Fibroblast of lung (primary cell): ENCODE data around the gene PAFAH1B1. TPM values are rescaled to one million over a fixed set of nuclear protein-coding genes. Genes with fewer than 3 reads are reported as not detected.

Source experiments
- DNase-seq, 2 donors: peaks; one replicate each; pipeline versions ENCODE4 v3.0.0 to v3.0.0-alpha.2; 2010; ENCODE audit warnings: low read depth in 2 of 2
- H2AFZ ChIP-seq: 2 replicates; pipeline ENCODE4 v1.5.1; 2012; ENCODE audit warnings: low read length, control low read depth, inconsistent platforms
- H3K27ac ChIP-seq: 2 replicates; pipeline ENCODE4 v1.5.1; 2011; ENCODE audit warnings: low read length, control low read depth; ENCODE audit not compliant: insufficient read depth
- H3K27me3 ChIP-seq: 2 replicates; pipeline ENCODE4 v1.5.1; 2011; ENCODE audit warnings: mild to moderate bottlenecking, low read length; ENCODE audit not compliant: control insufficient read depth, insufficient read depth
- H3K36me3 ChIP-seq: 2 replicates; pipeline ENCODE4 v1.5.1; 2011; ENCODE audit warnings: low read length; ENCODE audit not compliant: control insufficient read depth, insufficient read depth
- H3K4me1 ChIP-seq: 2 replicates; pipeline ENCODE4 v1.5.1; 2011; ENCODE audit warnings: low read length; ENCODE audit not compliant: control insufficient read depth, insufficient read depth; ENCODE audit errors: extremely low read depth
- H3K4me2 ChIP-seq: 2 replicates; pipeline ENCODE4 v1.5.1; 2011; ENCODE audit warnings: low read length, control low read depth; ENCODE audit not compliant: insufficient read depth; ENCODE audit errors: extremely low read depth
- H3K4me3 ChIP-seq, 4 experiments: fragments of 200-600 bp in 1 of 4; sonication (generic) in 1 of 4; replicated peaks in 1 of 4; 2 replicates each; pipeline ENCODE4 v1.5.1; 2011 to 2016; ENCODE audit warnings: low read length in 4 of 4, low read depth in 3 of 4, mild to moderate bottlenecking in 3 of 4, control low read depth in 2 of 4, inconsistent platforms in 1 of 4, mixed read lengths in 1 of 4; ENCODE audit not compliant: insufficient read depth in 1 of 4; ENCODE audit errors: control extremely low read depth in 1 of 4
- H3K79me2 ChIP-seq: 2 replicates; pipeline ENCODE4 v1.5.1; 2012; ENCODE audit warnings: mild to moderate bottlenecking, low read length, inconsistent platforms; ENCODE audit not compliant: control insufficient read depth, insufficient read depth
- H3K9ac ChIP-seq: 2 replicates; pipeline ENCODE4 v1.5.1; 2011; ENCODE audit warnings: mild to moderate bottlenecking, low read length, control low read depth; ENCODE audit not compliant: insufficient read depth
- H3K9me3 ChIP-seq: 2 replicates; pipeline ENCODE4 v1.5.1; 2012; ENCODE audit warnings: low read depth, low read length; ENCODE audit not compliant: control insufficient read depth, insufficient read depth
- H4K20me1 ChIP-seq: 2 replicates; pipeline ENCODE4 v1.5.1; 2011; ENCODE audit warnings: low read length; ENCODE audit not compliant: control insufficient read depth, insufficient read depth; ENCODE audit errors: extremely low read depth
- EZH2 ChIP-seq: IDR thresholded peaks from 2 replicates; pipeline ENCODE4 v1.5.1; 2012; ENCODE audit warnings: low read length, control low read depth, mild to moderate bottlenecking; ENCODE audit errors: missing control alignments
- polyA plus RNA-seq, 2 donors: library from polyadenylated mRNA; depleted of rRNA in 1 of 2; stranded (reverse) in 1 of 2; unstranded in 1 of 2; fragments of >200 nt; gene quantifications; 2 replicates each; pipeline ENCODE4 v1.2.1, GENCODE V29; 2011 to 2012; ENCODE audit warnings: missing spikeins in 1 of 2
- total RNA-seq: library from RNA; depleted of rRNA; stranded (reverse); fragments of >200 nt; gene quantifications from 2 replicates; pipeline ENCODE4 v1.2.1, GENCODE V29; 2014
- TF ChIP-seq, protein P1 (sequence below), 2 donors: IDR thresholded peaks in 1 of 2; conservative IDR thresholded peaks in 1 of 2; 1 replicate in 1 of 2; 2 replicates in 1 of 2; pipeline ENCODE4 v1.5.1; 2011 to 2012; ENCODE audit warnings: low read length in 2 of 2, control low read depth in 1 of 2, inconsistent platforms in 1 of 2, low read depth in 1 of 2, mild to moderate bottlenecking in 1 of 2

The PAFAH1B1 gene
- total and polyA plus RNA-seq, 2 donors (not counting 1 experiment from before 2014, with no cell fraction given), result 107 to 108 TPM

DNA sequence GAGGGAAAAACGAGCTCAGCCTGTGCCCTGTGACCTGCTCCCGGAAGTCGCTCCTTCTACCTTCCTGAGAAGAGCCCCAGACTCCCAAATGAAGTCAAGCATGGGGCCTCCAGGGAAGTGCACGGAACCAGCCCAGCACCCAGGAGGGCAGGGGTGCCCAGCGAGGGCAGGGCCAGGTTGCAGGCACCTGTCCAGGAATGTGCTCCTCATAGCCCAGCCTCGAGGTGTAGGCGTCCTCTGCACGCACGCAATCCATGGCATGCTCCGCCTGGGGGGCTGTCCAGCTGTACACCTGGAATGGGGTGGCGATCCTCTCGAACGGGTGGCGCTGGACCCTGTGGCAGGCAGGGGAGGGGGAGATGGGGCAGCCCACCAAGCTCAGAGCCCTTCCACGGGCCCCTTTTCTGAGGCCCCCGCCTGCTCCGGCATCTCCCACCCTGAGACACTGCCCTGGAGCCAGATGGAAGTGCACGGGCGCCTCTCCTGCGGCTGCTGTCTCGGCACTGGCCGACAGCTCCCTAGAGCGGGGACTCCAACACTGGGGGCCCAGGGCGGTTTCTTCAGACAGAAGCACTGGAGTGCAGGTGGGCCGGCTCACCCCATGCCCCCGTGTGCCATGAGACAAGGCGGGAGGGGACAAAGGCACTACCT lies 107.2 kb downstream of the PAFAH1B1 start:
- no peak for TF ChIP-seq EZH2
- TF ChIP-seq, protein P1, sequence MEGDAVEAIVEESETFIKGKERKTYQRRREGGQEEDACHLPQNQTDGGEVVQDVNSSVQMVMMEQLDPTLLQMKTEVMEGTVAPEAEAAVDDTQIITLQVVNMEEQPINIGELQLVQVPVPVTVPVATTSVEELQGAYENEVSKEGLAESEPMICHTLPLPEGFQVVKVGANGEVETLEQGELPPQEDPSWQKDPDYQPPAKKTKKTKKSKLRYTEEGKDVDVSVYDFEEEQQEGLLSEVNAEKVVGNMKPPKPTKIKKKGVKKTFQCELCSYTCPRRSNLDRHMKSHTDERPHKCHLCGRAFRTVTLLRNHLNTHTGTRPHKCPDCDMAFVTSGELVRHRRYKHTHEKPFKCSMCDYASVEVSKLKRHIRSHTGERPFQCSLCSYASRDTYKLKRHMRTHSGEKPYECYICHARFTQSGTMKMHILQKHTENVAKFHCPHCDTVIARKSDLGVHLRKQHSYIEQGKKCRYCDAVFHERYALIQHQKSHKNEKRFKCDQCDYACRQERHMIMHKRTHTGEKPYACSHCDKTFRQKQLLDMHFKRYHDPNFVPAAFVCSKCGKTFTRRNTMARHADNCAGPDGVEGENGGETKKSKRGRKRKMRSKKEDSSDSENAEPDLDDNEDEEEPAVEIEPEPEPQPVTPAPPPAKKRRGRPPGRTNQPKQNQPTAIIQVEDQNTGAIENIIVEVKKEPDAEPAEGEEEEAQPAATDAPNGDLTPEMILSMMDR (conservative IDR thresholded peaks at IDR 0.05 in 1 of 2, IDR thresholded peaks at IDR 0.05 in 1 of 2; ENCODE audit: low read depth in 1 of 2, low read length in 2 of 2), result no peak
- peaks cover 3% of the 10 kb centered on the region for H4K20me1 ChIP-seq
- H3K9ac ChIP-seq, result no peak overlapping the region
- no peak overlapping the region for H3K4me3 ChIP-seq
- no peak overlapping the region for H3K27ac ChIP-seq
- H3K4me1 ChIP-seq, result peaks cover 3% of the 10 kb centered on the region
- H3K27me3 ChIP-seq, result no peaks in the 10 kb centered on the region
- peaks cover 17% of the 10 kb centered on the region for H3K79me2 ChIP-seq
- no peaks in the 10 kb centered on the region for H3K9me3 ChIP-seq
- no peak for DNase-seq
- H2AFZ ChIP-seq, result no peak overlapping the region
- no peak overlapping the region for H3K4me2 ChIP-seq
- peaks cover 26% of the 10 kb centered on the region for H3K36me3 ChIP-seq

DNA sequence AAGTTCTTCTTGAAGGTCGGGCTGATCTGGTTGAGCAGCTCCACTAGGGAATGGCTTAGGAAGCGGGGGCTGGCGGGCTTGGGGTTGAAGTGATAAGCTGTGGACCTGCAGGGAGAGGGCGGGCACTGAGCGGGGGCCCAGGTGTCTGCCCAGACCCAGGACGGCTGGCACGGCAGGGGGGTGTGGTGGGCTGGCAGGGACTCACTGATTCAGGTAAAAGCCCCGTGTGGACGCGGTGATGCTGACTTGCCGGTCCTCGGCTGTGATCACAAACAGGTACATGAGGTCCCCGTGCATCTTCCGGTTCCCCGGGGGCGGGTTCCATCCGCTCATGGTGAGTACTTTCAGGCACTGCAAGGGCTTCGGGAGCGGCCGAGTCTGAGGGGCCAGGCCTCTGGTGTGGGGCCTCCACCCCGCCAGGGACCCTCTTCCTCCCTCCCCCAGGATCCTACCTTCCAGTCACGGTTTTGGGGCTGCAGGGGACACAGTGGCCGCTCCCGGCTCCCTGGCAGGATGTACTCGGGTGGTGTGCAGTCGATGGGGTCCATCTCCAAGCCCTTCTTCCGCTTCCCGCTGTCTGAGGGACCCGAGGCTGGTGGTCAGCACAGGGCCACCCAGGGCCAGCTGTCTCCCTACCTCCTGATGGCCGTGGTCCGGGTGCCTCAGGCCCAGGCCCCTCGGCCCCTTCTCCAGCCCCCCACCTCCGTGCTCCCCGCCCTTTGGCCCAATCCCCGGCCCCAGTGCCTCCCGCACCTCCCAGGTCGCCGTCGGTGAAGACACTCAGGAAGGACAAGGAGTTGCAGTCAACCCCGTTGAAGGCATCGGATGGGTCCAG lies 107.9 kb downstream of the PAFAH1B1 start:
- peaks cover 7% of the 10 kb centered on the region for H3K4me1 ChIP-seq
- no peak overlapping the region for H2AFZ ChIP-seq
- no peak overlapping the region for H3K4me2 ChIP-seq
- H3K4me3 ChIP-seq, result no peak overlapping the region
- H3K9ac ChIP-seq, result no peak overlapping the region
- H3K27me3 ChIP-seq, result no peaks in the 10 kb centered on the region
- TF ChIP-seq, protein P1 (conservative IDR thresholded peaks at IDR 0.05 in 1 of 2, IDR thresholded peaks at IDR 0.05 in 1 of 2; ENCODE audit: low read depth in 1 of 2, low read length in 2 of 2), result no peak
- no peak for TF ChIP-seq EZH2
- H3K27ac ChIP-seq, result no peak overlapping the region
- peaks cover 26% of the 10 kb centered on the region for H3K36me3 ChIP-seq
- H3K79me2 ChIP-seq, result peaks cover 25% of the 10 kb centered on the region
- H3K9me3 ChIP-seq, result no peaks in the 10 kb centered on the region
- peaks cover 3% of the 10 kb centered on the region for H4K20me1 ChIP-seq
- no peak for DNase-seq

DNA sequence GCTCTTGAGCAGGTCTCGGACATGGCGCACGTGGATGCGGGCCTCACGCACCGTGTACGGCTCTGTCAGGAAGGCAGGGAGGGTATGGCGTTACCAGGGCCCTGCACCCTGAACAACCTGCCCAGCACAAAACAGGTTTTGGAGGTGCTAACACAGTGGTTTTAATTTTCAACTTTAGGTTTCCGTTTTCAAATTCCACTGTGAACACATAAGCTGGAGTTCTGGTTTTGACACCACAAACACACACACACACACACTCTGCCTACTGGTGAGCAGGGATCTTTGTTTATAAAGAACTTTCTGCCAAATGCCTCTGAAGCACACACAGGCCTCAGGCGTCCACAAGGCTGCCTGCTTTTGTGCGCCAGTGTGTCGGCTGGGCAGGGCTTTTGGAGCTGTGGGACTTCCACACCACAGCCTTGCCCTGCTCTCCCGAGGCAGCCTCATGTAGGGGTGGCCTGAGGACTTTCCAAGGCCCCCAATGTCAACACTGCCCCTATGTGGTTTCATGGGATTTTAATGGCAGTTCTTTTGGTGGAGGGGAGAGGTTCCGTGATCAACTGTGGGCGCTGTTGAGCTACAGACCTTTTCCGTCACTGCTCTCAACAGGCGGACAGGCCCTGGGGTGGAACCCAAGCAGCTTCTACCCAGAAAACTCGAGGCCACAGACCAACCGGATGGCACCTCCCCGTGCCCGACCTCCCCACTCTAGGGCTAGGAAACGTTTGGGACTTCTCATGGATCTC lies 108.7 kb downstream of the PAFAH1B1 start:
- peaks cover 25% of the 10 kb centered on the region for H3K36me3 ChIP-seq
- peaks cover 3% of the 10 kb centered on the region for H4K20me1 ChIP-seq
- no peak overlapping the region for H2AFZ ChIP-seq
- H3K27ac ChIP-seq, result no peak overlapping the region
- TF ChIP-seq EZH2, result no peak
- TF ChIP-seq, protein P1 (conservative IDR thresholded peaks at IDR 0.05 in 1 of 2, IDR thresholded peaks at IDR 0.05 in 1 of 2; ENCODE audit: low read depth in 1 of 2, low read length in 2 of 2), result no peak
- peaks cover 33% of the 10 kb centered on the region for H3K79me2 ChIP-seq
- H3K9me3 ChIP-seq, result no peaks in the 10 kb centered on the region
- peaks cover 7% of the 10 kb centered on the region for H3K4me1 ChIP-seq
- H3K9ac ChIP-seq, result no peak overlapping the region
- DNase-seq, result no peak
- no peak overlapping the region for H3K4me2 ChIP-seq
- H3K4me3 ChIP-seq, result no peak overlapping the region
- no peaks in the 10 kb centered on the region for H3K27me3 ChIP-seq
